Effector memory CD4-positive, alpha-beta T cell (primary cell): ENCODE results near the gene LEF1.
A peak's percentile ranks its signal among the peaks of the same experiment; 100 is the strongest.

Source experiments
- DNase-seq, 3 donors: peaks; one replicate each; pipeline ENCODE4 v3.0.0-alpha.2; 2020
- H3K27ac ChIP-seq: 2 replicates; pipeline ENCODE4 v1.7.0; 2013; ENCODE audit warnings: mild to moderate bottlenecking, low read length, moderate library complexity; ENCODE audit not compliant: insufficient read depth, poor library complexity, severe bottlenecking
- H3K27me3 ChIP-seq: replicated peaks from 2 replicates; pipeline ENCODE4 v1.7.0; 2013; ENCODE audit warnings: mild to moderate bottlenecking, low read length; ENCODE audit not compliant: insufficient read depth, control insufficient read depth, poor library complexity, severe bottlenecking
- H3K36me3 ChIP-seq: 2 replicates; pipeline ENCODE4 v1.7.0; 2013; ENCODE audit warnings: mild to moderate bottlenecking, low read length, moderate library complexity; ENCODE audit not compliant: control insufficient read depth, insufficient read depth
- H3K4me1 ChIP-seq: 2 replicates; pipeline ENCODE4 v1.7.0; 2013; ENCODE audit warnings: low read length, mild to moderate bottlenecking; ENCODE audit not compliant: control insufficient read depth, insufficient read depth, poor library complexity, severe bottlenecking
- H3K4me3 ChIP-seq: 2 replicates; pipeline ENCODE4 v1.7.0; 2013; ENCODE audit warnings: low read length, low read depth, mild to moderate bottlenecking; ENCODE audit not compliant: insufficient read depth, poor library complexity, severe bottlenecking
- H3K9me3 ChIP-seq: 2 replicates; pipeline ENCODE4 v1.7.0; 2013; ENCODE audit warnings: mild to moderate bottlenecking, low read length, moderate library complexity; ENCODE audit not compliant: control insufficient read depth

Gene LEF1

DNA sequence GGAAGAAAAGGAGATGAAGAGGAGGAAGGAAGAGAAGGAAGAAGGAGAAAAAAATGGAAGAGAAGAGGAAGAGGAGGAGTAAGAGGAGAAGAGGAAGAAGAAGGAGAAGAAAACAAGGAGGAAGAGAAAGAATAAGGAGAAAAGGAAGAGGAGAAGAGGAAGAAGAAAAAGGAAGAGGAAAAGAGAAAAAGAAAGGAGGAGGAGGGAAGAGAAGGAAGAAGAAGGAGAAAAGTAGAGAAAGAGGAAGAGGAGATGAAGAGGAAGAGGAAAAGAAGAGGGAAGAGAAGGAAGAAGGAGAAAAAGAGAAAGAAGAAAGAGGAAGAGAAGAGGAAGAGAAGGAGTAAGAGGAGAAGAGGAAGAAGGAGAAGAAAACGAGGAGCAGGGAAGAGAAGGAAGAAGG, 11.8 kb upstream of the LEF1 start:
- no peak for DNase-seq
- no peaks in the 10 kb centered on the region for H3K27me3 ChIP-seq
- H3K36me3 ChIP-seq = no peaks in the 10 kb centered on the region
- no peak overlapping the region for H3K27ac ChIP-seq
- H3K4me3 ChIP-seq = no peak overlapping the region
- no peaks in the 10 kb centered on the region for H3K9me3 ChIP-seq
- H3K4me1 ChIP-seq = no peaks in the 10 kb centered on the region

DNA sequence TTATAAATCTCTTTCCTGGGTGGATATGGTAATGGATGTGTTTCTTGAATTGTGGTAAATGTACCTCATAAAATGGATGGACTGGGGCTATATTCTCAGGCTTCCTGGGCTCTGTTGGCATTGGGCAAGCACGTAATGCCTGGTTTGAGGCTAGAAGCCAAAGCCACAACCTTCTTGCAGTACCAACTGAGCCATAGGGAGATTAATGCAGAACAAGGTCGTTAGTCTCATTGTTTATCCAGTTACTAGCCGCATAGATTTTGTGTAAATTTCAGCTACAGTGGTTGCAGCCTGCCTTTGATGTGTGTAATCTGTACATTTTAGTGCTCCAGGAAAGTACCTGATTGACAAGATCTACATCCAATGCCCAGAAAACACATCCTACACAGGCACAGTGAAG, 7.2 kb upstream of the LEF1 start:
- Histone ChIP-seq H3K9me3 (no peaks in the 10 kb centered on the region), H3K27ac (no peak overlapping the region), H3K36me3 (no peaks in the 10 kb centered on the region), H3K27me3 (peaks cover 5% of the 10 kb centered on the region), H3K4me1 (peaks cover 21% of the 10 kb centered on the region), H3K4me3 (no peak overlapping the region)
- no peak for DNase-seq

GRCh38 chr4:108174856-108175255, 6.1 kb upstream of the LEF1 start:
- no peak for DNase-seq
- H3K4me1 ChIP-seq = peaks cover 27% of the 10 kb centered on the region
- no peak overlapping the region for H3K4me3 ChIP-seq
- H3K27ac ChIP-seq = no peak overlapping the region
- H3K36me3 ChIP-seq = no peaks in the 10 kb centered on the region
- H3K9me3 ChIP-seq = no peaks in the 10 kb centered on the region
- peaks cover 11% of the 10 kb centered on the region for H3K27me3 ChIP-seq

DNA sequence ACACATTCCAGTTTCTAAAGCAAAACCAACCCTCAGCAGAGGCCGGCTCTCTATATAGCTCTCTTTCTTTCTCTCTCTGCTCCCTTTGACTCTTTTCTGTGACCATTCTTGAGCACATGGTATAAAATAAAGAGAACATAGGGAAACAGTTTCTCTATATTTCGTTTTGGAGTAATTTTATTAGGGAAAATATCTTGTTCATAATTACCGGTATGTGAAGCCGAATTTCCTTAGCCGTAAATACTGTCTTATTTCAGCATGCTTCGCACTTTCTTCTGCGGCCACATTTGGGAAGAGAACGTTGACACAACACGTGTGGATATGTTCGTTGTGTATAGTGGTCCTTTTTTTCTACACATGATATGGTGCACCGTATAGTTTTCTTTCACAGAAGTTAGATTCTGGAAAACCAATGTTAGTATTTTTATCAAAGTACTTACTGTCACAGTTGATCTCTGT, 4.9 kb upstream of the LEF1 start:
- no peak for DNase-seq
- Histone ChIP-seq H3K27me3 (peaks cover 11% of the 10 kb centered on the region), H3K36me3 (no peaks in the 10 kb centered on the region), H3K4me3 (peak overlapping the region; percentile 69), H3K9me3 (no peaks in the 10 kb centered on the region), H3K27ac (peak overlapping the region; percentile 76), H3K4me1 (peaks cover 31% of the 10 kb centered on the region)

DNA sequence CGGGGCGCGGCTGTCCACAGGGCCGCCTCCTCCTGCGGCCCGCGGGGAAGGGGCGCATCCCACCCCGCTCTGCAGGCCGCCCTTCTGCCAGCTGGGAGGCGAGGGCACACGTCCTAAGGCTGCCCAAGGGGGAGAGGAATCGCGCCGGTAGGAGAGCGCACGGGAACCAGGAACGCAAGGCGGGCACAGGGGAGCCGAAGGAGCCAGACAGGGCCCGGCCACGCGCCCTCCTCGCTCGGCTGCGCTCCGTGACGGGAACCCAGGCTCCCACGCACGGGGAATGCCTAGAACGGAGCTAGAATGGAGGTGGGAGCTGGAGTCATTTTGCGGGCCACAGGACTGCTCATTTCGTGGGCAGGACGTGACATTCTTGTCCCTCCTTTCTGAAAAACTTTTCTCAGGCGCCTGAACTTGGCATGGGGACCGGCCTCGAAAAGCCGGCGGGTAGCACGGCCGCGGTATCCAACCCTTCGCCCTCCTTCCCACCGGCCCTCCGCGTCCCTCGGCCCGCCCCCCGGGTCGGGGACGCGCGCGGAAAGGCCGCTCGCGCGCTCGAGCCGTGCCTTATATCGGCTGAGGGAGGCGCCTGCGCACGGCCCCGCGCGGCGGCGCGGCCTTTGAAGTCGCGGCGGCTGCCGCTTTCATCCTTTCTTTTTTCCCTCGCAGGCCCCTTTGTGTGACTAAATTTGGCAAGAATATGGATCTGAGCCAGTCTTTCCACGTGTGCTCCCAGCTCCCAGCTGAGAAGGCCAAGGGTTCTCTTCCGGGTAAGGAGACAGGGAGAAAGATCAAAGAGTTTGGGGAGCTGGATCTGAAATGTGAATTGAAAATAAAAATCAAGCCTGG, 4.2 kb upstream of the LEF1 start:
- Histone ChIP-seq H3K27ac (peak overlapping the region; percentile 76), H3K27me3 (peaks cover 11% of the 10 kb centered on the region), H3K4me3 (peak overlapping the region; percentile 69)

DNA sequence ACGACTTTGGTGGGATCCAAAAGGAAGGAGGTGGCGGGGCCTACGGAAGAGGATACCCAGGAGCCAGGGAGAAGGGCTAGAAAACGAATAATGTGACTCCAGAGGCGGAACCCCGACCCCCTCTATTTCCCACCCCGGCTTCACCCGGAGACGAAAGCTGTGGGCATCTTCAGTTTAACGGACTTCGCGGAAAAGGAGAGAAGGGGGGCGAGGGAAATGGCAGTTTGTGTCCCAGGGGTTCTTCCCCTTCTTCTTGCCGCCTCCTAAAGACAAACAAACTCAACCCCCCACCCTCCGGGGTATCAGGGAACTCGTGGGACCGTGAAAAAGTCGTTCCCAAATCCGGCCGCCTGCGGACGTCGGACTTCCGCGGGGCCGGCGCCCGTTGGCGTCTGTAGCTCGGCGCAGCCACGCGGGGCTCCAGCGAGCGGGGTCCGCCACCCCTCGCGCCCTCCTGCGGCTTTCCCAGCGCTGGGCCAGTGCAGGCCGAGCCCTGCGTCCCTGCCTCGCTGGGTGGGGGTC, 3.6 kb upstream of the LEF1 start:
- Histone ChIP-seq H3K36me3 (no peaks in the 10 kb centered on the region), H3K9me3 (no peaks in the 10 kb centered on the region), H3K27ac (peak overlapping the region; percentile 76), H3K27me3 (peaks cover 11% of the 10 kb centered on the region), H3K4me1 (peaks cover 32% of the 10 kb centered on the region), H3K4me3 (peak overlapping the region; percentile 69)
- no peak for DNase-seq

More for the DNA sequence above, 4.2 kb upstream of the LEF1 start:
- peaks cover 31% of the 10 kb centered on the region for H3K4me1 ChIP-seq
- H3K9me3 ChIP-seq = no peaks in the 10 kb centered on the region
- peak; percentile 24 to 55 (median 50) for DNase-seq
- no peaks in the 10 kb centered on the region for H3K36me3 ChIP-seq

DNA sequence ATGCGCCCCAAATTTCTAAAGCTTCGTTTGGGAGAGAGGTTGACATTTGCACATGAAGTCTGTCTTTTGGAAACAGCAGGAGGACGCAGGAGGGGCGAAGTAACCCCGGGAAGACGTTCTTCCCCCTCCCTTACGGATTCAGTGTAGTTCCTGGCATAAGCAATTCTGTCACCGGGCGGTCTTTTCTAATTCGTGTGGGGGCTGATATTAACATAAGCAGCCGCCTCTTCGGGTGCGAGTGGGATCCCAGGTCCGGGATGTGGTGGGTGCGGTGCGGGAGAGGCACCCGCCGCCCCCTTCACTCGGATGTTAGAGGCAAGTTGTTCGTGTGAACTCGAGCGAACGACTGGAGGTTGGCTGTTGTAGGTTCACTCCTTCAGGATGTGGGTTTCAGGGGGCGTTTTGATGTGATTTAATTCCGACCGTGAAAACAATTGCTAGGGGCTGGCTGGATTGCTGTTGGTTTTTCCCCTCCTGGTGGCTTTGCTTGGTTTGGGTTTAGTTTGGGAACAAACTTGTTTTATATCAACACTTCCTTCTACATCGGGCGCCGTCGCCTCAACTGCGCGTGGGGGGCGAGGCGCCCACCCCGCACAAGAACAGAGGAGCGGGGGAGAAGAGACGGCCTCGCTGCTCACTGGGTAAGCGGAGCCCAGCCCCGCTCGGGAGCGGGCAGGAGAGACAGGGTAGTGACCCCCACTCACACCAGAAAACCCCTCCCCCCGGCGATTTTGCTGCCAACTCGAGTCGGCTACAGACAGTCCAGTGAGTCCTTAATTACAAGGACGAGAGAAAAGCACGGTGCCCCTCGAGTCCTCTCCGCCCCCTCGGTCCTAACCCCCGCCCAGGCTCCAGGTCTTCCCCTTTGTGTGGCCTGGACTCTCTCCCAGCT, 2.9 kb upstream of the LEF1 start:
- Histone ChIP-seq H3K4me1 (peaks cover 39% of the 10 kb centered on the region), H3K27me3 (peaks cover 11% of the 10 kb centered on the region), H3K9me3 (no peaks in the 10 kb centered on the region), H3K4me3 (peak overlapping the region; percentile 69), H3K36me3 (no peaks in the 10 kb centered on the region), H3K27ac (peak overlapping the region; percentile 76)
- peak in 1 of 3 donors; percentile 47 for DNase-seq

- Histone ChIP-seq H3K4me3 (peak overlapping the region; percentile 69), H3K9me3 (no peaks in the 10 kb centered on the region), H3K36me3 (no peaks in the 10 kb centered on the region), H3K27ac (peak overlapping the region; percentile 76), H3K27me3 (peaks cover 11% of the 10 kb centered on the region), H3K4me1 (peaks cover 39% of the 10 kb centered on the region)
- DNase-seq = no peak
Measured at GRCh38 chr4:108170631-108171338, 2.1 kb upstream of the LEF1 start.

GRCh38 chr4:108169664-108170063, 932 bp upstream of the LEF1 start:
- H3K9me3 ChIP-seq = no peaks in the 10 kb centered on the region

More at GRCh38 chr4:108169664-108170063, 932 bp upstream of the LEF1 start:
- H3K4me3 ChIP-seq = no peak overlapping the region
- no peaks in the 10 kb centered on the region for H3K36me3 ChIP-seq
- no peak overlapping the region for H3K27ac ChIP-seq
- DNase-seq = no peak
- H3K4me1 ChIP-seq = peaks cover 39% of the 10 kb centered on the region
- H3K27me3 ChIP-seq = peaks cover 11% of the 10 kb centered on the region
